NCI-H526 (cell line): Measurements from ENCODE around the gene LAMC2.

ENCODE experiments used
- DNase-seq, 2 experiments: peaks; one replicate each; lab custom pipeline; 2025; lab: John Stamatoyannopoulos, UW

The LAMC2 gene

DNA sequence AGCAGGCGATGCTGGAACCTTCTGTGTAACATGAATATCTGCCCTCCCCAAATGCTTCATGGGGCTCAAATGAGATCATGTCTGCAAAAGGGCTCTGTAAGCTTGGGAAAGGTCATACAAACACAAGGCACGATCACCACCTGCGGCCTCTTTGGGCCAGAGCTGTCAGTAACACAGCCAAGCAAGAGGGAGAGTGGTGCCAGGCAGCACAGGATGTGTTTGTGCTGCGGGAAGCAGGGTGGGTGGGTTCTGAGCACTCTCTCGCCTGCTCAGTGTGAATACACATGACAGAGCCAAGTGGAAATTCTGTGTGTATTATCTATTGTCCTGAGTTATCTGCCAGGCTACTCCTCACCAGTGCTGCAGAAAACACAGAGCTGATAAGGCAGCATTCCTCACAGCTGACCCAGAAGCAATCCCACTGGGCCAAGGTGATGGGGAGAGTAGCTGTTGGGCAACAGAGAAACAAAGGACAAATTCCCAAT, 101.2 kb downstream of the LAMC2 start:
- no peak for DNase-seq

DNA sequence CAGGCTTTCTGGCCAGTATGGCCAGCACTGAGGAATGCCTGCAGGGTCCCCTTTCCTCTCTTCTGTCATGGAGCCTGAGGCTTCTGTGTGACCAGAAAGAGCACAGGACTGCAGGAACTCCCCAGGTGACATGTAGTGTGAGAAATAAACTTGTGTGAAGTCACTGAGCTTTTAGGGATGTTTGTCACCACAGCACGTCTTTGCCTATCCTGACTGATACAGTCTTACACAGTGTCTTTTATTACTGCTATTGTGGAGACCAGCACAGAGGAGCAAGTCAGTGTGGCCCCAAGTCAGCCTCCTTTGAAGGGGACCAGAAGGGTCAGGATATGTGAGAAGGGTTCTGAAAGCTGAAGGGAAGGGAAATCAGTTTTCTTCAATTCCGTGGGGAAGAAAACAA, 102.5 kb downstream of the LAMC2 start:
- DNase-seq = no peak

DNA sequence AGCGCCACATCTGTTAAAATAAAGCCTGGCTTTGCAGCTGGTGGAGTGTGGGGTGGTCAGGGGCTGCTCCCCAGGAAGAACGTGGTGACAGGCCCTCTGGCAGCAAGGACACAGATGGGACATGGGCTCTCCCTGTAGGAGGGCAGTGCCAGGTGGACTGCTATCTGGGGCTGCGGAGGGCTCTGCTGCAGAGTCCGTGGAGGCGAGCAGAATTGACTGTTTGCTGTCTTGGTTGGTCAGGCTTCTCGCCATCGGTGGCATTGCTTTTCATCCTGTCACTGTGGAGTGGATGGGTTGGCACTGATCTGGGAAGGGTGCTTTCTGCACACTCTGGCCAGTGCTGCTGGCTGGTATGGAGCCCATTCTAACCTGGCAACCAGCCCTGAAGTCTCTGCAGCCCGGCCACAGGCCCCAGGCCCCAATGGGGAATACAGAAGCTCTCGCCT, 103.0 kb downstream of the LAMC2 start:
- no peak for DNase-seq

- DNase-seq = no peak
Measured at GRCh38 chr1:183290628-183291027, 104.6 kb downstream of the LAMC2 start.

GRCh38 chr1:183291216-183291762, 105.2 kb downstream of the LAMC2 start:
- no peak for DNase-seq

DNA sequence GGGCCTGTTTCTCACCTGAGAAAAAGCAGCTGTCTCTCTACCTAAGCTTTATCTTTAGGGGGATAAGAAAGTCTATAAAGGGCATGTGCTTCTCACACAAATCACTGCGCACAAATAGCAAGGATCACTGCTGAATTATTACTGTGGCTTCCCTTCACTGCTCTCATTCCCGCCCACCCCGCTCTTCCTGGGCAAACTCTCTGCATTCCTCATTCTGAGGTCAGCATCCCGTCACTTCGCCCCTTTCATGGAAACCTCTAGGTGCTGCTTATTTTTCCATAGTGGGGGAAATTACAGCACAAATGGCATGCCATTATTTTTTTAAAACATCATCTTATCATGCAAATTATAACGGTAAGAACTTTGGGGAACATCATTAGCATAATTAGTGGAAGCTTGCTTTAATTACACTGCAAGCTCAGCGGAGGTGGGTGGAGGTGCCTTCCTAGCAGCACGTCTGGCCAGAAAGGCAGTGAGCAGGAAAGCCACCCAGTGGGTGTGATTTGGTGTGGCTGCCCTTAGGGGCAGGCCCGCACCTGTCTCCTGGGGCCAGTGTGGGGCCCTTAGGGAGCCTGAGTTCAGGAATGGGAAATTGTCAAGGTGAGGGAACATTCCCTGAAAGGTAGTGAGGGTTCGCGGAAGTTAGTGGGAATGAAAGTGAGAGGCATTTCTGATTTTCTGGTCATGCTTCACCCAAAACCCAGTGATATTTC, 105.9 kb downstream of the LAMC2 start:
- DNase-seq = peak in 1 of 2 experiments; percentile 42

DNA sequence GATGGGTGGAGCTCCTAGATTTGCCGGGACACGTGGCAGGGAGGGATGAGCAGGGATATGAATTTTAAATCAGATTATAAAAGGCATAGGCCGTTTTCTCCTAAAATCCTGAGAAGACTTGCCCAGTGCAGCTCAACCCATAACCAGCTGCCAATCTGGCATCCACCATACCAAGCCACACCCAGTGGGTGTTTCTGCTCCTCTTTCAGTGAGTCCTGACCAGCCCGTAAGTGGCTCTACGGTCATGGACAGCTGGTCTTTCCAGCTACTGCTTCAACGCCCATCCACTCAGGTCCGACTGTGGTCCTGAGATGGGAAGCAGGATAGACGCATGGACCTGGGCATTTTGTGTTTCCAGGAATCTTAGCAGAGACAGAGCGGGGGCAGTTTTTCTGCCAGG, 107.2 kb downstream of the LAMC2 start:
- no peak for DNase-seq

DNA sequence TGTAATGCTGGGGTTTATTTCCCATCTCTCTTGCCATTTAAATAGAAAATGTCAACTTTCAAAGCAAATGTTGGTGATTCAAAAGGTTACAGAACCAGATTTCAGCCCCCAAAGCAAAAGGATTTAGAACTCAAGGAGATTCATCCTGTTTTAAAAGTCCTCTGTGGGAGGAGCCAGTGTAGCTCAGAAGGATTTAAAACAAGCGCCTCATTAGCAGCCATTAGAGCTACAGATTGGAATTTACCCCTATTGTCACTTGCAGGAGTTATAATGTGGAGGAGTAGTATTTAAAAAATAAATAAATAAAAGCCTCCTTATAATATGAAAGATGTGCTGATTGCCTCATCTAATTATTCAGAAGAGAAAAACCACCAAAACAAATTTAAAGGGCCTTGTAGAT, 107.8 kb downstream of the LAMC2 start:
- DNase-seq = no peak
